Parathyroid adenoma (tissue), 2 donors: Measurements from ENCODE around the gene ADAMTS19.

ENCODE experiments used
- H2AFZ ChIP-seq: fragments of 300-600 bp; sonication (generic); one replicate; pipeline ENCODE4 v1.7.0; 2017; ENCODE audit warnings: antibody characterized with exemption, mild to moderate bottlenecking
- H3K27ac ChIP-seq: fragments of 300-600 bp; sonication (generic); one replicate; pipeline ENCODE4 v1.7.0; 2017
- H3K27me3 ChIP-seq: fragments of 300-600 bp; sonication (generic); one replicate; pipeline ENCODE4 v1.7.0; 2017; ENCODE audit warnings: low read length; ENCODE audit not compliant: control insufficient read depth, insufficient read depth
- H3K36me3 ChIP-seq: fragments of 300-600 bp; sonication (generic); one replicate; pipeline ENCODE4 v1.7.0; 2017; ENCODE audit warnings: low read length; ENCODE audit not compliant: control insufficient read depth, insufficient read depth
- H3K4me1 ChIP-seq: fragments of 300-600 bp; sonication (generic); one replicate; pipeline ENCODE4 v1.7.0; 2017; ENCODE audit warnings: control low read depth
- H3K4me2 ChIP-seq: fragments of 300-600 bp; sonication (generic); one replicate; pipeline ENCODE4 v1.7.0; 2017; ENCODE audit warnings: low read length
- H3K4me3 ChIP-seq: fragments of 300-600 bp; sonication (generic); one replicate; pipeline ENCODE4 v1.7.0; 2017; ENCODE audit warnings: low read depth, low read length
- H3K79me2 ChIP-seq: fragments of 300-600 bp; sonication (generic); one replicate; pipeline ENCODE4 v1.7.0; 2017; ENCODE audit warnings: control low read depth
- H3K9ac ChIP-seq: fragments of 300-600 bp; sonication (generic); one replicate; pipeline ENCODE4 v1.7.0; 2017; ENCODE audit warnings: mild to moderate bottlenecking
- H3K9me3 ChIP-seq: fragments of 300-600 bp; sonication (generic); one replicate; pipeline ENCODE4 v1.7.0; 2017; ENCODE audit warnings: low read length; ENCODE audit not compliant: control insufficient read depth
- CTCF ChIP-seq: fragments of 300-600 bp; sonication (generic); IDR thresholded peaks from one replicate; pipeline ENCODE4 v1.7.0; 2017; ENCODE audit warnings: antibody characterized with exemption, mild to moderate bottlenecking
- donor health status: primary hyperparathyroidism.

The ADAMTS19 gene

DNA sequence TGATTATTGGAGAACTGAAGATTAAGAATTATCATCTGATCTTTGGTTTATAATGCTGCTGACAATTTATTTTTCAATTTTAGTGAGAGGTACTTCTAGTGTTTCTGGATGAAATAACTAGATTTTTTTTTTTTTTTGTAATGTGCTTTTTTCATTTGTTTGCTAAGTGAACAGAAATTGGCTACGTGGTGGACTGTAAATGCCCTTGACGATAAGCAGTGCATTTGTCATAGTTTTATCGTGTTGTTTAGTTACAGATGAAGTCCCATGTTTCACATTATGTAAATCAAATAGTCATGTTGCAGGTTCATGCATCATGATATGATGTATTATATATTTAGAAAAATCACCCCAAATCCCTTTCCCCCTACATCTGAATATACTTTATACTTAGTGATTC is 81.0 kb downstream of the ADAMTS19 start:
- Histone ChIP-seq H3K4me1 (no peaks in the 10 kb centered on the region), H3K9me3 (no peaks in the 10 kb centered on the region), H3K4me3 (no peak overlapping the region), H3K4me2 (no peak overlapping the region), H3K36me3 (no peaks in the 10 kb centered on the region), H3K79me2 (no peaks in the 10 kb centered on the region), H3K27ac (no peak overlapping the region), H3K27me3 (no peaks in the 10 kb centered on the region), H3K9ac (no peak overlapping the region), H2AFZ (no peak overlapping the region)
- no peak for TF ChIP-seq CTCF

DNA sequence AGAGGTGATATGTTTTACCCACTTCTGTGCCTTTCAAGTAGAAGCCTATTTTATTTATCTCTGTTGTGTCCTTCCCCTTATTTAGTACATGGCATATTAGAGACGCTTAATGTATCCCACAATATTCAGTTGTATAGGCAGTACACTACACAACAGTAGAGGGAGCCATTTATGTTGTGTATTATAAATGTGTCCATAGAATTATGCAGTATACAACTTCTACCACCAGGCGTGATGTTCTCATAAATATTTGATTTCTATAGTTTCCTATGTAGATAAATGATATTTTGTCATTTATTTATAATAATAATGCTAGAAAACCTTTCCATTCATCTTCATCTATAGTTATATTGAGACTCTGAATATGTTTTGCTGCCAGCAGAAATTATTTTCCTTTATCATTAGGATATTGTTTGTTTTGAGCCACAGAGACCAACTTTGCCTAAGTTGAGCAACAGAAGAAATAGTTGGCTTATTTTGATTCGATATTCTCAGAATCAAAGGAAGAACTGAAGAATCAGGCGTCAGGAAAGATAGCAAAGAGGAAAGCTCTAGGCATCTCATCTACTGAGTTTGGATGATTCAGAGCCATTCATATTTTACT is 81.7 kb downstream of the ADAMTS19 start:
- H3K79me2 ChIP-seq, result no peaks in the 10 kb centered on the region
- H3K27ac ChIP-seq, result no peak overlapping the region
- H2AFZ ChIP-seq, result no peak overlapping the region
- TF ChIP-seq CTCF, result no peak
- H3K9ac ChIP-seq, result no peak overlapping the region
- H3K9me3 ChIP-seq, result no peaks in the 10 kb centered on the region
- no peaks in the 10 kb centered on the region for H3K4me1 ChIP-seq
- H3K4me3 ChIP-seq, result no peak overlapping the region
- no peaks in the 10 kb centered on the region for H3K27me3 ChIP-seq
- no peaks in the 10 kb centered on the region for H3K36me3 ChIP-seq
- no peak overlapping the region for H3K4me2 ChIP-seq

DNA sequence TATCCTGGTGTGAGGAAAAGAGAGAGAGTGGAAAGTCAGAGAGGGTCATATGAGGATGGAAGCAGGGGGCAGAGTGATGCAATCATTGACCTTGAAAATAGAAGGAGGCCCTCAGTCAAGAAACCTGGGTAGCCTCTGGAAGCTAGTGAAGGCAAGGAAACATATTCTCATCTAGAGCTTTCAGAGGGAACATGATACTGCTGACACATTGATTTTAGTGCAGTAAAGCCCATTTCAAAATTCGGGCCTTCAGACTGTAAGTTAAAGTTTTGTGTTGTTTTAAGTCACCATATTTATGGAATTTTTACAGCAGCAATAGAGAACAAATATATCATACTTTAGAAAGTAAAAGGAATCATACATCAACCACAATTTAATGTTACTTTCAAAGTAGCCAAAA is 87.0 kb downstream of the ADAMTS19 start:
- Histone ChIP-seq H2AFZ (no peak overlapping the region), H3K9ac (no peak overlapping the region), H3K4me1 (no peaks in the 10 kb centered on the region), H3K79me2 (no peaks in the 10 kb centered on the region), H3K4me2 (no peak overlapping the region), H3K27me3 (no peaks in the 10 kb centered on the region), H3K27ac (no peak overlapping the region), H3K9me3 (no peaks in the 10 kb centered on the region), H3K36me3 (no peaks in the 10 kb centered on the region), H3K4me3 (no peak overlapping the region)
- no peak for TF ChIP-seq CTCF

DNA sequence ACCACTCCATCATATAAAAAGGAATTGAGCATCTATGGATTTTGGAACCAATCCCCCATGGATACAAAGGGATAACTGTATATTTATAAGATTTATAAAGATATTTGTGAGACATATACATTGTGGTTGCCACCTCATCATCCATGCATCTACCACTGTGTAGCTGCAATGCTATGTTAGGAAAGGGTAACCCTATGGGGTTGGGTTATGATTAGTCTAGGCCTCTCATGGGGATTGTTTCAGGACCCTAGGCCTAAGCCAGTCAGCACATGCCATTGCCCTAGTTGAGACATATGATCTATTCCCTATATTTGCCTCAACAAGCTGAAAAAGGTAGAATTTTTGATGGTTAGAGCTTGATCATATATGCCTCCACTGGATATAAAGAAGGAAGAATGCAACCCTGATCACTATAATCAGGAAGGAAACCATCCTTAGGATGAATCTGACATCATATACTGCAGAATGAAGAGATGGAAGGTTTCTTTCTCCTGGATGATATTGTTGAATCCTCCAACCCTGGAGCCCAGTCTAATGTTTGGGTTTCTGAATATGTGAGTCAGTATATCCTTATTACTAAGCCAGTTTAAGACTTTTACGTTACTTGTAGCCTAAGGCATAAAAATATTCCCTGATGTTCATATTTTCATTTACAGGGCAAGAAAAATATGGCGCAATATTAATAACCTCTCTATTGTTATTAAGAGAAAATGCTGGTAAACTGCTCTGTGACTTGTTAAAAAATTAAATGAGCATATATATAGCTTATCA is 94.2 kb downstream of the ADAMTS19 start:
- Histone ChIP-seq H3K4me2 (no peak overlapping the region), H3K27me3 (no peaks in the 10 kb centered on the region), H2AFZ (no peak overlapping the region), H3K4me3 (no peak overlapping the region), H3K4me1 (no peaks in the 10 kb centered on the region), H3K79me2 (no peaks in the 10 kb centered on the region), H3K36me3 (no peaks in the 10 kb centered on the region), H3K9ac (no peak overlapping the region), H3K27ac (no peak overlapping the region), H3K9me3 (no peaks in the 10 kb centered on the region)
- no peak for TF ChIP-seq CTCF

- Histone ChIP-seq H3K4me1 (no peaks in the 10 kb centered on the region), H3K27me3 (no peaks in the 10 kb centered on the region), H3K4me2 (no peak overlapping the region), H3K4me3 (no peak overlapping the region), H3K9me3 (no peaks in the 10 kb centered on the region), H3K9ac (no peak overlapping the region), H3K36me3 (no peaks in the 10 kb centered on the region), H2AFZ (no peak overlapping the region), H3K79me2 (no peaks in the 10 kb centered on the region), H3K27ac (no peak overlapping the region)
- TF ChIP-seq CTCF, result no peak
Measured at GRCh38 chr5:129563585-129563984, 103.5 kb downstream of the ADAMTS19 start.
